Activated T-cell treated with anti-CD3 and anti-CD28 coated beads, Interleukin-2, amount 50 U/mL, for 1 hour (primary cell): ENCODE results near the gene IARS2.
"Not testable (repeated sequence)": the region's sequence is repeated elsewhere in the genome, so short reads cannot be mapped to it uniquely, and the experiment has no call there.

Source experiments
- DNase-seq: peaks from one replicate; pipeline ENCODE4 v3.0.0-alpha.2; 2020

IARS2 gene

DNA sequence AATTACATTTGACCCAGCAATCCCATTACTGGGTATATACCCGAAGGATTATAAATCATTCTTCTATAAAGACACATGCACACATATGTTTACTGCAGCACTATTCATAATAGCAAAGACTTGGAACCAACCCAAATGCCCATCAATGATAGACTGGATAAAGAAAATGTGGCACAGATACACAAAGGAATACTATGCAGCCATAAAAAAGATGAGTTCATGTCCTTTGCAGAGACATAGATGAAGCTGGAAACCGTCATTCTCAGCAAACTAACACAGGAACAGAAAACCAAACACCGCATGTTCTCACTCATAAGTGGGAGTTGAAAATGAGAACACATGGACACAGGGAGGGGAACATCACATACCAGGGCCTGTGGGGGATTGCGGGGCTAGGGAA lies 76.0 kb downstream of the IARS2 start:
- not testable (repeated sequence) for DNase-seq

DNA sequence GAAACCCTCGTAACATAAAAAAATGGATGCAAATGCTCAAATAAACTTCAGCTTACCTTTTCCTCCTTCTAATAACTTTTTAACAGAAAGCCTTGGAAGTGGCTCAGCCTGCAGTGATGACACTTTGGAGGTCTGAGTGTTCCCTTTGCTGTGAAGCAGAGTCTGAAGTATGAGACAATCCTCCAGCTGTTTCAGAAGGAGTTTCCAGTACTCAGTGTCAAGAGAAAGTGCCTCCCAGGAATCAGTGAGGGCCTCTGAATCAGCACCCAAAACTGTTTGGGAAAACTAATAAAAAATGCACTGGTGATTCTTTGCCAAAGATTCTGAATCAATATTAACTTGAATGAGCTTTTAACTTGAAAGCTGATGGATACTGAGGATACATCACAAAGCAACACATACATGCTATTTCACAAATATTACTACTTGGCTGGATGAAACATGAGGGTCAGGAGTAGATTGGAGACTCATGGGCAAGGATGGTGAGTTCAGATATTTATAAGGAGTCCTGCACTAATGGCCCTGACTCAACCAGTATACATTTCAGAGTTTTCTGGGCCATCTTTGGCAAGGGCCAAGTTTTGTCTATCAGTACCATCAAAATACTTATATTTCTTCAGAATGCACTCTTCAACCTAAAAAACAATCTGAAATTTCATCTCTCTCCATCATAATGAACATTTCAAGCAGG lies 77.0 kb downstream of the IARS2 start:
- DNase-seq = no peak

DNA sequence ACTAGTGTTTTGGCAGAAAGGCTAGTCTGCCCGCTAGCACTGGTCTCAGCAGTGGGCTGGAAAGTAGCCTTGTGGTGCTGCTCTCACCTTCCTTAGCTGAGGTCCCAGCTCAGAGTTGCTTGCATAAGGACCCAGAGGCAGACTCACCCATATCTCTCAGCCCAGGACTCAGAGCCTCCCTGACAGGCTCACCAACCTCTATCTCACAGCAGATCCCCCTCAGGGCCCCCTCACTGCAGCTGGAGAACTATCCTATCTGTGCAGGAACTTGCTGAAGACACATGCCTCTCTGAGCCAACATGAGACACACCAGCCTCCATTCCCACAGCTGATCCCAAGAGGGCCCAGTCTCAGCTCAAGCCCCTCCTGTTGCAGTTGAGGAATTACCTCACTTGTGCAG lies 82.6 kb downstream of the IARS2 start:
- no peak for DNase-seq

DNA sequence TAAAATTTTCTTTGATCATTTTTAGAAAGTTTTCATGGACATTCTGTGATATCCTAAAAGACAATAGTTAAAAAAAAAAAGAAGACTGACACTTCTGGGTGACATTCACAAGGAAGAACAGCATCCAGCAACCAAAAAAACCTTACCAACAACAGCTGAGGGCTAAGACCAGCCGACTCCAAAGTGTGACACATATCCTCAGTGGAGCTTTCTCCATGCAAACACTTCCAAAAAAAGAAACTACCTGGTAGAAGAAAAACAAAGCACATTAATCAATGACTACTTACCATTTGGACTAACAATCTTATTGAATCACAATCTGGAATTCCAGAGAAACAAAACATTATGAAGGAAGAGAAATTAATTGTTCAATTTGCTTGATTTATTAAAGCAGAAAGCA lies 88.2 kb downstream of the IARS2 start:
- no peak for DNase-seq

DNA sequence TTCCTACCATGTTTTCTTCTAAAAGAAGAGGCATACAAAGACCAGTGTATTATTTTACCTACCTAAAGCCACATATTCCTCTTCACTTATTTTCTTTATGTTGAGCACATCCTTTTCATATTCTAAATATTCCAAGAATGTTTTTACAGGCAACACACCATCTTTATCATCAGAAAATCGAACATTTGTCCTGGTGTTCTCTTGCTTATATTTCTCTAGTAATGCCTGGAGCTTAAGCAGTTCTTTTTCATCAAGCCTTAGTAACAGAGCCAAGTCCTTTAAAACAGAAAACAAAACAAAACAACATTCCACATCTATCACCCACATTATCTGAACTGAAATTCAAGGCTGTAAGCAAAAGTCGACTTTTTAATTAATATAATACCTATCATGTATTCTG lies 88.7 kb downstream of the IARS2 start:
- no peak for DNase-seq

DNA sequence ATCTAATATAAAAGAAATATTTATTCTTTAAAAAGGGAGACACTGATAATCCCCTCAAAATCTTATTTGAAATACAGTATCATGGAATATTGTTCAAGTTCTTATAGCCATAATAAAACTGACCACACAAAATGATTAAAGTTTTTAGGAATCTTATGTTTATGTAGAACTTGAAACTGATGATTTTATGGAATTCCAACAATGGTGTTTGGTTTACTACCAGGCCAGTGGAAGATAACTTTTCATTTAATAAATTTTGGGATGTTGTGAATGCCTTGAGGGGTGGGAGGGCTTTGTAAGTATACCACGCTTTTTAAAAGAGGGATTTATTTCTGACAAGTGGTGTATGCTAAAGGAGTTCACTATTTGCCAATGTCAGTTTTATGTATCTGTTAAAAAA lies 90.6 kb downstream of the IARS2 start:
- no peak for DNase-seq

DNA sequence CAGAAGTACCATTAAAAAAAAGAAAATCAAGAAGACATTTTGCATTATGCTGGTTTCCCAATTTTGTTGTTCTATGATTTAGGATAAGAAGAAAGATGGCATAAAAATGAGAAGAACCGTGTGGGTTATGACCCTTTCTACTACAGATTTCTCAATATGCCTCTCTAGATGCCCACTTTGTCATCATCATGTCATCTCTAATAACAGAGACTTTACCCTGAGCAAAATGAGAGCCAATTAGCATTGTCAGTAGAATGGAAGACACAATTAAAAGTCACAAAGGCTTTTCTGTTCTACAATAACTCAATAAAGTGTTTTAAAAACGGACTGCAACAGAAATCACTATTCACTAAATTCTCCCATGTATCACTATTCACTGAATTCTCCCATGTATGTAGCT lies 92.8 kb downstream of the IARS2 start:
- no peak for DNase-seq

DNA sequence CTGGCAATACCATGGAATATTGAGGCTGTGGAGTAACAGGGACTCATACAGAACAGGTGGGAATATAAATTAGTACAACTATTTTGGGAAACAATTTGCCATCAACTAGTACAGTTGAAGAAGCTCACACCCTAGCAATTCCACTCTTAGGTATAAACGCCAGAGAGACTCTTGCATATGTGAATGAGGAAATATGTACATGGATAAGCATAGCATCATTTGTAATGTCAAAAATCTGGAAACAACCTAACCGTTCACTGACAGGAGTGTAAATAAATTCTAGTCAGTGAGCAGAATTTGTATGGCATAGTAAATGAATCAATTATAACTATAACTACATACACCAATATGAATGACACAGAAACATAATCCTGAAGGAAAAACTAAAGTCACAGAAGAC lies 94.6 kb downstream of the IARS2 start:
- no peak for DNase-seq

DNA sequence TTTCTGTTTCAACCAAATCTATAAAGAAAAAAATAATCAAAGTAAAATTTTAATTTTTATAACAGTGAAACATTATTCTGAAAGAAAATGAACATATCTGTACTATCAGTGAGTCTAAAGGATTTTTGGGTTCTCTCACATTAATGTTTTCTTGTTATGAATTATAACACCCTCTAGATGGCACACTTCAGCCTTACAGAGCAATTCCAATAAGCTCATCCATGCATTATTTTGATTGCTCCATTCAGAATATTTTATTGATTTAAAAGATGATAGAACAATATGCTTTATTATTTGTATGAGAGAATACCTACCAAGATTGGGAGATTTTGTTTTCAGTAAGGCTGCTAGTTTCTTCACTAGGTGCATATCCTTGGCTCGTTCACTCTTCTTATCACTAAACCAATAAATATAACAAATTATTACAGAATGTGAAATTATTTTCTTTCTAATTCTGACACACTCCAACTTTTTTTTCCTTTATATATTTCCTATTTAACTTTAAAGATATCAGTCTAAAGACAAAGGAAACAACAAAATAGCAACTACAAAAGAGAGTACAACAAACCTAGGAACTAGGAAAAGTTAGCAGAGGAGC lies 95.9 kb downstream of the IARS2 start:
- no peak for DNase-seq

DNA sequence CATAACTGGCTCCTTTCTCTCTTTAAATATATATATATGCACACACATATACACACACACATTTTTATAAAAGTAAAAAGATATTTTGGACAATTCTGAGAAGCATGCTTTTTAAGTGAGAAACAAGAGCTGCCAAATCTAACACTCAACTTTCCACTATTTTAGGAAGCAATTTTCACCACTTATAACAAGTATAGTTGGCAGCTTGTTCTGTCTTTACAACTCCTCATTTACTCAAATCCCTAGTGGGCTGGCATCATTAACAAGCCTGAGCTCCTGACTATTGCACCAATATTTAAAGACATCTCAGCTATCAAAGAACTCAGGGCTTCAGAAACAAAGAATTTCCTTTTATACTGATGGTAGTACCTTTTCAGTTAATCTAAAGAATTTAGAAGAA lies 101.8 kb downstream of the IARS2 start:
- no peak for DNase-seq
